DOHH2 (cell line): ENCODE data around the gene CDK14.

Experiments
- H3F3A ChIP-seq: fragments of 200-600 bp; sonication (generic), shearing (Covaris generic); 2 replicates; pipeline ENCODE4 v1.6.0; 2016; ENCODE audit warnings: antibody characterized with exemption, mild to moderate bottlenecking; ENCODE audit not compliant: control insufficient read depth, insufficient read depth
- H3K27ac ChIP-seq: fragments of 200-600 bp; sonication (generic); 2 replicates; pipeline ENCODE4 v1.5.1; 2014; ENCODE audit warnings: low read depth, mild to moderate bottlenecking, low read length, moderate library complexity
- H3K27me3 ChIP-seq: fragments of 200-600 bp; sonication (generic); 2 replicates; pipeline ENCODE4 v1.6.1; 2014; ENCODE audit warnings: mild to moderate bottlenecking, low read length, mixed read lengths; ENCODE audit not compliant: control insufficient read depth
- H3K36me3 ChIP-seq: fragments of 200-600 bp; sonication (generic); 2 replicates; pipeline ENCODE4 v1.6.1; 2014; ENCODE audit warnings: mild to moderate bottlenecking, low read length, moderate library complexity, mixed read lengths; ENCODE audit not compliant: control insufficient read depth
- H3K4me1 ChIP-seq: fragments of 200-600 bp; sonication (generic); 2 replicates; pipeline ENCODE4 v1.6.1; 2014; ENCODE audit warnings: mild to moderate bottlenecking, low read length, mixed read lengths; ENCODE audit not compliant: control insufficient read depth
- H3K4me2 ChIP-seq: fragments of 200-600 bp; sonication (generic); 2 replicates; pipeline ENCODE4 v1.6.0; 2014; ENCODE audit warnings: mild to moderate bottlenecking, low read length, moderate library complexity
- H3K4me3 ChIP-seq: fragments of 200-600 bp; sonication (generic); 2 replicates; pipeline ENCODE4 v1.5.1; 2014; ENCODE audit warnings: mild to moderate bottlenecking, low read length, mixed read lengths
- H3K79me2 ChIP-seq: fragments of 200-600 bp; sonication (generic); 2 replicates; pipeline ENCODE4 v1.6.1; 2014; ENCODE audit warnings: mild to moderate bottlenecking, low read length, mixed read lengths; ENCODE audit not compliant: control insufficient read depth
- H3K9me2 ChIP-seq: fragments of 200-600 bp; sonication (generic); replicated peaks from 2 replicates; pipeline ENCODE4 v1.6.1; 2014; ENCODE audit warnings: mild to moderate bottlenecking, low read length, mixed read lengths; ENCODE audit not compliant: control insufficient read depth
- H3K9me3 ChIP-seq: fragments of 200-600 bp; sonication (generic); 2 replicates; pipeline ENCODE4 v1.6.1; 2014; ENCODE audit warnings: antibody characterized with exemption, low read length, mixed read lengths; ENCODE audit not compliant: control insufficient read depth, insufficient read depth
- H4K20me1 ChIP-seq: fragments of 200-600 bp; sonication (generic); 2 replicates; pipeline ENCODE4 v1.6.0; 2014; ENCODE audit warnings: low read depth, mild to moderate bottlenecking, antibody characterized with exemption, low read length, moderate library complexity; ENCODE audit not compliant: control insufficient read depth, insufficient read depth
- EZH2phosphoT487 ChIP-seq: fragments of 200-600 bp; sonication (generic); IDR thresholded peaks from 2 replicates; pipeline ENCODE4 v1.6.1; 2017; ENCODE audit warnings: borderline replicate concordance, mild to moderate bottlenecking, antibody characterized with exemption, low read length, moderate library complexity, mixed read lengths
- TF ChIP-seq, protein P1 (sequence below): fragments of 200-600 bp; sonication (generic); IDR thresholded peaks from one replicate; pipeline ENCODE4 v1.5.1; 2014; ENCODE audit warnings: antibody characterized with exemption, mild to moderate bottlenecking, low read depth, low read length; ENCODE audit not compliant: poor library complexity, severe bottlenecking

The CDK14 gene

DNA sequence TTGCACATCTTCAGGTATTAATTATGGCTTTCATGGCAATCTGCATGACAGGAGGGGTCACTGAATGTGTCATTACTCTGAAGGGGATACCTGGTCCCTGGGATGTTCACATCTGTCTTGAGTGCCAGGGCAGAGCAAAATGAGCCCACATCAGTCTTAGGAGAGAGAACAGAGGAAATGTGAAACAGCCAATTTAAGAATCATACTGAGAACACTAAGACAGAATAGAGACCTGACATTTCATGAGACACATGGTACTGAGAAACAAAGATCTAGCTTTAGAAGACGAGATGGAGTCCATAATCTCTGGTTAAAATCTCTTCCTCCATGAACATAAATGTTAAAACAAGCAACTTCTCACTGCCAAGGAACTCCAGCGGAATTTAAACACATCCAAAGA is 634.0 kb downstream of the CDK14 start:
- Histone ChIP-seq H3K9me2 (no peaks in the 10 kb centered on the region), H3K79me2 (no peaks in the 10 kb centered on the region), H3F3A (no peaks in the 10 kb centered on the region), H4K20me1 (no peaks in the 10 kb centered on the region), H3K36me3 (no peaks in the 10 kb centered on the region), H3K27ac (no peak overlapping the region), H3K4me3 (no peak overlapping the region), H3K4me1 (no peaks in the 10 kb centered on the region), H3K27me3 (0 out of 2 replicates have a peak, but pooled peaks cover 3% of the 10 kb centered on the region), H3K4me2 (no peak overlapping the region), H3K9me3 (no peaks in the 10 kb centered on the region)
- TF ChIP-seq, protein P1, sequence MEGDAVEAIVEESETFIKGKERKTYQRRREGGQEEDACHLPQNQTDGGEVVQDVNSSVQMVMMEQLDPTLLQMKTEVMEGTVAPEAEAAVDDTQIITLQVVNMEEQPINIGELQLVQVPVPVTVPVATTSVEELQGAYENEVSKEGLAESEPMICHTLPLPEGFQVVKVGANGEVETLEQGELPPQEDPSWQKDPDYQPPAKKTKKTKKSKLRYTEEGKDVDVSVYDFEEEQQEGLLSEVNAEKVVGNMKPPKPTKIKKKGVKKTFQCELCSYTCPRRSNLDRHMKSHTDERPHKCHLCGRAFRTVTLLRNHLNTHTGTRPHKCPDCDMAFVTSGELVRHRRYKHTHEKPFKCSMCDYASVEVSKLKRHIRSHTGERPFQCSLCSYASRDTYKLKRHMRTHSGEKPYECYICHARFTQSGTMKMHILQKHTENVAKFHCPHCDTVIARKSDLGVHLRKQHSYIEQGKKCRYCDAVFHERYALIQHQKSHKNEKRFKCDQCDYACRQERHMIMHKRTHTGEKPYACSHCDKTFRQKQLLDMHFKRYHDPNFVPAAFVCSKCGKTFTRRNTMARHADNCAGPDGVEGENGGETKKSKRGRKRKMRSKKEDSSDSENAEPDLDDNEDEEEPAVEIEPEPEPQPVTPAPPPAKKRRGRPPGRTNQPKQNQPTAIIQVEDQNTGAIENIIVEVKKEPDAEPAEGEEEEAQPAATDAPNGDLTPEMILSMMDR: no peak
- no peak for TF ChIP-seq EZH2phosphoT487

DNA sequence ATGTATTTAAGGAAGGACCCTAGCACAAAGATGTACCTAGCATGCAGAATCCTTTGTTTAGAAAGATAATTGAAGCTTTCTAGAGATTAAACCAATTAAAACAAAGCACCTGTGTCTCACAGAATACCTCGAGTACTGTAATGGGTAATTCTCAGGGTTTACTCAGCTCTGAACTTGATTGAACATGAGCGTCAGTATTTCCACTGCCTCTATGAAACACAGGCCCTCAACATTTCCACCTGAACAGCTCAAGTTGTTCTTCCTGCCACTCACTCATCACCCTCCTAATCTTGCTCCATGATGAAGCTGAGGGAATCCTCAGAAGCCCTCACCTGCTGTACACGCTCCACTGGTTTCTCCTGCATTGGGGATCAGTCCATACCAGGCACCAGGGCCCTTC is 634.4 kb downstream of the CDK14 start:
- no peaks in the 10 kb centered on the region for H3K9me2 ChIP-seq
- H3K36me3 ChIP-seq: no peaks in the 10 kb centered on the region

DNA sequence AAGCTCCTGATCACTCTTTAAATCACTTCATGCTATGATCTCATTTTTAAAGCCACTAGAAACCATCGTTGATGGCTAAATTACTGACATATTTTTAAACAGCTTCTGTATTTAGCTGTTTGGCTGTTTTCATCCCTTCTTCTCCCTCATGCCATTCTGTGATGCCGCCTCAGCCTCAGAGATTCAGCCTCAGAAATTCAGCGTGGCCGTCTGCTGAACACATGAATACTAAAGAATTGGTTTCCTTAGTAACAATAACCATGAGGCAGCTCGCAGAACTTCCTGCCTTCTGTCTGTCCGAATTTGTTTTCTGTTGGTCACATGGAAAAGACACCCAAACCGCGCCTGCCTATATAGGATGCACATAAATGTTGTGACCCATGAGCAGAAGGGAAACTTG is 637.1 kb downstream of the CDK14 start:
- H3K9me3 ChIP-seq: no peaks in the 10 kb centered on the region
- no peaks in the 10 kb centered on the region for H4K20me1 ChIP-seq
- H3K4me2 ChIP-seq: no peak overlapping the region
- no peak overlapping the region for H3K27ac ChIP-seq
- no peak for TF ChIP-seq EZH2phosphoT487
- TF ChIP-seq, protein P1: no peak
- H3K9me2 ChIP-seq: no peaks in the 10 kb centered on the region
- H3K4me3 ChIP-seq: no peak overlapping the region
- H3F3A ChIP-seq: no peaks in the 10 kb centered on the region
- H3K27me3 ChIP-seq: 0 out of 2 replicates have a peak, but pooled peaks cover 3% of the 10 kb centered on the region
- H3K79me2 ChIP-seq: no peaks in the 10 kb centered on the region
- no peaks in the 10 kb centered on the region for H3K36me3 ChIP-seq
- no peaks in the 10 kb centered on the region for H3K4me1 ChIP-seq

More for the DNA sequence above, 634.4 kb downstream of the CDK14 start:
- Histone ChIP-seq H3K4me1 (no peaks in the 10 kb centered on the region), H3F3A (no peaks in the 10 kb centered on the region), H3K79me2 (no peaks in the 10 kb centered on the region), H3K27me3 (0 out of 2 replicates have a peak, but pooled peaks cover 3% of the 10 kb centered on the region), H3K4me3 (no peak overlapping the region), H4K20me1 (no peaks in the 10 kb centered on the region), H3K9me3 (no peaks in the 10 kb centered on the region), H3K27ac (no peak overlapping the region), H3K4me2 (no peak overlapping the region)
- TF ChIP-seq EZH2phosphoT487: no peak
- TF ChIP-seq, protein P1: no peak
